ENCODE data around the gene FARP2. TPM values are rescaled to one million over a fixed set of nuclear protein-coding genes. Genes with fewer than 3 reads are reported as not detected.

The FARP2 gene
- total and polyA plus RNA-seq, 10 donors: 9.1 to 72.8 (median 53.4) TPM

- no peak for TF ChIP-seq POLR2A (IDR thresholded peaks at IDR 0.05)
- no peak for TF ChIP-seq CTCF (IDR thresholded peaks at IDR 0.05 in 8 of 11, conservative IDR thresholded peaks at IDR 0.05 in 3 of 11)
- no peak for TF ChIP-seq POLR2AphosphoS5 (IDR thresholded peaks at IDR 0.05)
- 89 to 95% (median 91%) methylated on average over 2 of the region's 2 CpGs for WGBS, 5 donors
- Histone ChIP-seq H3K36me3 (peaks cover 0 to 95% (median 46%) of the 10 kb centered on the region in 6 donors), H3K27me3 (replicated peaks in 1 of 7) (no peaks in the 10 kb centered on the region), H3K9me3 (no peaks in the 10 kb centered on the region), H3K4me3 (no peak overlapping the region), H3K4me1 (peaks cover 0 to 24% (median 10%) of the 10 kb centered on the region in 6 donors), H3K27ac (no peak overlapping the region)
- no peak for DNase-seq
- intact Hi-C loops (cut with DNase I; ENCODE audit: low total_unique reads): loop anchor here (10.0 kb wide), 1 partner anchor 60 kb away; no protein-coding TSS in a partner anchor
These were observed 21.3 kb upstream of the FARP2 start for GRCh38 chr2:241334813-241335212.

GRCh38 chr2:241339839-241340630 lies 16.1 kb upstream of the FARP2 start:
- no peaks in the 10 kb centered on the region for H3K27me3 ChIP-seq (replicated peaks in 1 of 7)
- TF ChIP-seq POLR2AphosphoS5 (IDR thresholded peaks at IDR 0.05) (no peak), POLR2A (IDR thresholded peaks at IDR 0.05) (no peak), CTCF (IDR thresholded peaks at IDR 0.05 in 8 of 11, conservative IDR thresholded peaks at IDR 0.05 in 3 of 11) (no peak)
- peak overlapping the region in 3 of 8 donors; percentile 1 to 45 (median 32) for H3K27ac ChIP-seq
- no peak overlapping the region for H3K4me3 ChIP-seq
- H3K36me3 ChIP-seq: peaks cover 5 to 95% (median 77%) of the 10 kb centered on the region in 6 donors
- no peak for DNase-seq
- intact Hi-C loops (cut with DNase I; ENCODE audit: low total_unique reads): loop anchor here (10.0 kb wide), 1 partner anchor 65 kb away; no protein-coding TSS in a partner anchor
- no peaks in the 10 kb centered on the region for H3K9me3 ChIP-seq
- WGBS, 5 donors: 64 to 79% (median 70%) methylated on average over 8 of the region's 8 CpGs
- H3K4me1 ChIP-seq: peaks cover 0 to 39% (median 12%) of the 10 kb centered on the region in 6 donors

GRCh38 chr2:241340631-241341163 lies 15.4 kb upstream of the FARP2 start:
- no peaks in the 10 kb centered on the region for H3K27me3 ChIP-seq (replicated peaks in 1 of 7)
- intact Hi-C loops (cut with DNase I; ENCODE audit: low total_unique reads): no loop called here
- peaks cover 0 to 38% (median 12%) of the 10 kb centered on the region in 6 donors for H3K4me1 ChIP-seq
- WGBS, 5 donors: 53 to 92% (median 78%) methylated on average over 3 of the region's 3 CpGs
- peak overlapping the region in 3 of 8 donors; percentile 1 to 45 (median 32) for H3K27ac ChIP-seq
- peaks cover 5 to 95% (median 79%) of the 10 kb centered on the region in 6 donors for H3K36me3 ChIP-seq
- no peaks in the 10 kb centered on the region for H3K9me3 ChIP-seq
- H3K4me3 ChIP-seq: no peak overlapping the region
- DNase-seq: no peak
- TF ChIP-seq CTCF (IDR thresholded peaks at IDR 0.05 in 8 of 11, conservative IDR thresholded peaks at IDR 0.05 in 3 of 11) (no peak), POLR2A (IDR thresholded peaks at IDR 0.05) (no peak), POLR2AphosphoS5 (IDR thresholded peaks at IDR 0.05) (no peak)

All from spleen (tissue), 11 donors.